Fibroblast of the conjunctiva (primary cell): ENCODE measurements around the gene UPF3A.
"Not testable (repeated sequence)": the region's sequence is repeated elsewhere in the genome, so short reads cannot be mapped to it uniquely, and the experiment has no call there.

Experiments used
- DNase-seq: peaks from one replicate; pipeline ENCODE4 v3.0.0-alpha.2; 2010; ENCODE audit warnings: low read depth

Gene UPF3A

DNA sequence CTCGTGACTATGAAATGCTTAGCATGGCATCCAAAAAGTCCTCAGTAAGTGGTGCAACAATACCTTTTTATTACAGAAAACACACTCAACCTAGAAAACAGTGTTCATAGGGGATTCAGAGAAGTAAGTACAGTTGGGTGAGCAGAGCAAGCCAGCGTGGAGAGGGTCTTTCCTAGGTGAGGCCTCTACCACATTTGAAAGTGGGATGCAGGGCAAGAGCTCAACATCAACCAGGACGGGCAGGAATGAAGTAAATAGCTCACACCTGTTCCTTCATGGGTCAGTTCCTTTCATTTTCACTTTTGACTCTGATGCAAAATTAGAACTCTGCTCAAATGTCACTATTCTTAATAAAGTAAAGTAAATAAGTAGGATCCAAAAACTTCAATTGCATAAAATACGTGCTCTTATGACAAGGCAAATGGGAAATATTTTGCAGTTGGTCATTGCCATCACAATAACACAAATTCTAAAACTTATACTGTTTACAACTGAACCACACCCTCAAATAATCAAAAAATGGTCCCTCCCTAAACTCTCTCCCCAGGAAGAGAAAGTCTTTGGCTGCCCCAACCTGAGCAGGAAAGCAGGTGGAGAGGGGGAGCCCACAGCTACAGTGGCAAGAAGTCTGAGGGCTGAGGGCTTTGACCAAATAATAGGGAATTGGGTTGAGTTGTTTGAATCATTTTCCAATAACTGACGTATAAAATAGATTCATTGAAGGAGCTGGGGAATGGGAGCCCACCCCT, 53.1 kb downstream of the UPF3A start:
- DNase-seq, result no peak

DNA sequence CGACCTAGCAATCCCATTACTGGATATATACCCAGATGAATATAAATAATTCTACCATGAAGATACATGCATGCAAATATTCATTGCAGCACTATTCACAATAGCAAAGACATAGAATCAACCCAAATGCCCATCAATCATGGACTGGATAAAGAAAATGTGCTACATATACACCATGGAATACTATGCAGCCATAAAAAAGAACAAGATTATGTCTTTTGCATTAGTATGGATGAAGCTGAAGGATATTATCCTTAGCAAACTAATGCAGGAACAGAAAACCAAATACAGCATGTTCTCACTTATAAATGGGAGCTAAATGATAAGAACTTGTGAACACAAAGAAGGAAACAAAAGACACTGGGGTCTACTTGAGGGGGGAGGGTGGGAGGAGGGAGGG, 55.1 kb downstream of the UPF3A start:
- DNase-seq, result not testable (repeated sequence)

DNA sequence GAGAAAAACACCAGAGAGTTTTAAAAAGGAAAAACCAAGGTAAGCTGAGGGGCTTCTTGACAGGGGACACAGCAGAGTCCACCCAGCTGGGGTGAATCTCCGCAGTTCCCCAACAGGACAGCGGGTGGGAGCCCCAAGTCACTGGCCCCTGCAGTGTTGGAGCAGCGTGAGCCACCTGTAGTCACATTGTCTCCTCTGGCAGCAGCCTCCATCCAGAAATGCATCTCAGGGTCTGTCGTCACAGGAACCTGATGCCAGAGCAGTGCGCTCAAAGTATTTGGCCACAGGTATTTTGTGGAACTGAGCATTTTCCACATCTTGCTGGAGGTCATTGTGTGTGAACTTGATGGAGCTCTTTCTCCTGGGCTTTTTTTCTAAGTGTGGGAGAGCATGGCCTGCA, 57.6 kb downstream of the UPF3A start:
- DNase-seq, result no peak

DNA sequence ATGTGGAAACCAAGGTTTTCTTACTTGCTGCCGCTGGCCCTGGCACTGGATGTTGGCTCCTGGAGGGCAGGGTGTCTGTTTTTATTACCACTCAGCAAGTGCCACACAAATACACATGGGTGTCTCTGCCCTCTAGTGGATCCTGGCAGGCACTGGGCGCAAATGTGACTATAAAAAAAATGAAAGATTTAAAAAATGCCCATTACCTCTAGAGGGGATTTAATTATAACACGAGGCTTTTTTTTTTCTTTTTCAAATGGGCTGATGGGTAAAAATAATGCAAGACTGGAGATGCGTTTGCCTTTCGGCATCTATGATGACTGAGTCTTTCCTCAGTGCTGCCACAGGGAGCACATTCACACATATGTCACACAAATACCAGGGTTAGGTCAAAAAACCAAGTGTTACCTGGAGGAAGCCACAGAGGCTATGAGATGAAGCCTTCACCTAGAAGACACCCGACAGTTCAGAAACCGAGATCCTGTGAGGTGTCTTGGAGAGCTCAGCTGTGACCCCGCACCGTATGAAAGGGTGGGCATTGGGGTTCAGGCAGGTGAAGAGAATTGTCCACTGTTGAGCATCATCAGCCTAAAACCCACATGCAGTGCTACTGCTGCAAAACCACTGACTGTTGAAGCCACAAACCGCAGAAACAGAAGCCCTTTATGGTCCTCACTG, 58.6 kb downstream of the UPF3A start:
- DNase-seq, result peak; percentile 41

DNA sequence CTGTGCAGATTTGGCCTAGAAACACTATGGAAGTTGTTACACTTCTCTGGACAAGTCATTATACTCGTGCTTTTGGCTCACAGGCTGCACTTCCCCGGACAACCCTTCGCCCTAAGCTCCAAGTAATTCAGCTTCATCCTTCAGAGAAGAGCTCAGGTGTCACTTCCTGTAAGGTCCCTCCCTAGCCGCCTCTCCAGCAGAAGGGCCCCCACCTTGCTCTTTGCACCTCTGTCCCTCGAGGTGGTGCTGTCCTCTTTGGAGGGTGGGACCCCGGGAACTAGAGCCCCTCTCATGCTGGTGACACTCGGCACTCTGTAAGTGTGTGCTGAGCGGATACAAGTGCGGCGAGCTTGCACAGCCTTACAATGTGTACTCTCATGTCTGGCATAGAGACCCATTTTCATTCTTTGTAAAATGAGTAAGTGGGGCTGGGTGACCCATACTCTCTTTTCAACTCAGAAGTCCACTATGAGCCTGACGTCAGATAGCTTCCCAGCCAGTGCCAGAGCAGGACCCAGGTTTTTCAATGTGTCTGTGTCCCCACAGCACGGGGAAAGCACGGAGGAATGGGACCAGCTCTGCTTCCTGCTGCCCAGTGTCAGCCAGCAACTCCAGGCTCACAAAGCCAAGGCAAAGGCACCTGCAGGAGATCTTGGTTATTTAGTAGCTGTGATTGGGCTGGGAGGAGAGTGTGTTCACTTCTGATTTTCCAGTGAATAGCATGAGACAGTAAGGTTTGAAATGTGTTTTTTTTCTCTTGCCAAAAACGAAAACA, 59.8 kb downstream of the UPF3A start:
- DNase-seq, result no peak

DNA sequence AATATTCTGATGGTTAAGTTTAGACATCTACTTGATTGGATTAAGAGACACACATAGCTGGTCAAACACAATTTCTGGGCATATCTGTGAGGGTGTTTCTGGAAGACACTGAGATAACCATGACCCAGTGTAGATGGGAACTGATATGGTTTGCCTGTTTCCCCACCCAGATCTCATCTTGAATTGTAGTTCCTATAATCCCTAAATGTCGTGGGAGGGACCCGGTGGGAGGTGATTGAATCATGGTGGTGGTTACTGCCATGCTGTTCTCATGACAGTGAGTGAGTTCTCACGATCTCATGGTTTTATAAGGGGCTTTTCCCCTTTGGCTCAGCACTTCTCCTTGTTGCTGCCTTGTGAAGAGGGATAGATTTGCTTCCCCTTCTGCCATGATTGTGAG, 65.9 kb downstream of the UPF3A start:
- not testable (repeated sequence) for DNase-seq

DNA sequence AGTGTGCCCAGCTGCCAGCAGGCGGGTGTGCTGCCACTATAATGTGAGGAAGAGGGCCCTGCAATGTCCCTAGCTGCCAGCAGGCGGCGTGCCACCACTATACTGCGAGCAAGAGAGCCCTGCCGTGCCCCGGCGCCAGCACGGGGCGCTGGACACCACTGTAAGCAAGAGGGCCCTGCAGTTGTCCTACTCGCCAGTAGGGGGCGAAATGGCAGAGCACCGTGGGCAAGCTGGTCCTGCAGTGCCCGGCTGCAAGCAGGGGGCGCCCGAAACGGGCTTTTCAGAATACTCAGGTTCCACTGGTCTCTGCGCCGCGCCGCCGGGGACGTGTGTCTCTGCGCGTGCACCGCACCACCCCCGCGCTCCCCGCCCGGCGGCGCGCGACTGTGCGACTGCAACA, 71.4 kb downstream of the UPF3A start:
- DNase-seq, result not testable (repeated sequence)

DNA sequence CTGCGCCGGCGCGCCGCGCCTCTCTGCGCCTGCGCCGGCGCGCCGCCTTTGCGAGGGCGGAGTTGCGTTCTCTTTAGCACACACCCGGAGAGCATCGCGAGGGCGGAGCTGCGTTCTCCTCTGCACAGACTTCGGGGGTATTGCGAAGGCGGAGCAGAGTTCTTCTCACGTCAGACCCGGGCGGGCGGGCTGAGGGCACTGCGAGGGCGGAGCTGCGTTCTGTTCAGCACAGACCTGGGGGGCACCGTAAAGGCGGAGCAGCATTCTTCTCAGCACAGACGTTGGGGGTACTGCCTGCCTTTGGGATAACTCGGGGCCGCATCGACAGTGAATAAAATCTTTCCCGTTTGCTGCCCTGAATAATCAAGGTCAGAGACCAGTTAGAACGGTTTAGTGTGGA, 72.0 kb downstream of the UPF3A start:
- DNase-seq, result not testable (repeated sequence)
